ENCODE data around the gene ATP2A3. TPM values are rescaled to one million over a fixed set of nuclear protein-coding genes. Genes with fewer than 3 reads are reported as not detected.
"Not testable (repeated sequence)": the region's sequence is repeated elsewhere in the genome, so short reads cannot be mapped to it uniquely, and the experiment has no call there.

ATP2A3 gene
- total and polyA plus RNA-seq, 2 donors (not counting 1 experiment from before 2014, with no cell fraction given), result 697 to 817 TPM

DNA sequence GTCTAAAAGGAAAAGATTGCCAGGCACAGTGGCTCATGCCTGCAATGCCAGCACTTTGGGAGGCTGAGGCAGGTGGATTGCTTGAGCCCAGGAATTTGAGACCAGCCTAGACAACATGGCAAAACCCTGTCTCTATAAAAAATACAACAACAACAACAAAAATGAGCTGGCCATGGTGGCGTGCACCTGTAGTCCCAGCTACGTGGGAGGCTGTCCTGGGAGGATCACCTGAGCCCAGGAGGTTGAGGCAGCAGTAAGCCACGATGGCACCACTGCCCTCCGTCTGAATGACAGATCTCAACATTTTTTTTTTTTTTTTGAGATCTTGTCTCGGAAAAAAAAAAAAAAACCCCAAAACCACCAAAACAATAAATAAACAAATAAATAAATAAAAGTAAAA lies 28.1 kb upstream of the ATP2A3 start:
- no peak for TF ChIP-seq EZH2 (IDR thresholded peaks at IDR 0.05; ENCODE audit: borderline replicate concordance, insufficient read depth, low read depth, low read length, poor library complexity, severe bottlenecking)
- TF ChIP-seq CTCF (IDR thresholded peaks at IDR 0.05), result no peak
- H3K79me2 ChIP-seq (ENCODE audit: control insufficient read depth, insufficient read depth, low read length), result no peaks in the 10 kb centered on the region
- H3K27me3 ChIP-seq (replicated peaks in 1 of 4; ENCODE audit: control extremely low read depth in 1 of 4, control insufficient read depth in 3 of 4, insufficient read depth in 4 of 4, low read length in 3 of 4), result no peaks in the 10 kb centered on the region
- H3K4me2 ChIP-seq (replicated peaks; ENCODE audit: low read depth, low read length, poor library complexity, severe bottlenecking), result no peak overlapping the region
- no peak overlapping the region for H3K9ac ChIP-seq (ENCODE audit: low read length)
- H3K9me3 ChIP-seq (ENCODE audit: control extremely low read depth in 1 of 3, control insufficient read depth in 2 of 3, insufficient read depth in 1 of 3, low read length in 2 of 3), result peaks cover 0 to 12% (median 0%) of the 10 kb centered on the region in 3 donors
- Mint-ChIP-seq H3K27ac (no peak overlapping the region), H3K9me3 (ENCODE audit: insufficient read depth) (peaks cover 5% of the 10 kb centered on the region), H3K27me3 (peaks cover 11% of the 10 kb centered on the region), H3K4me3 (no peak overlapping the region), H3K4me1 (no peaks in the 10 kb centered on the region)
- no peaks in the 10 kb centered on the region for H3K36me3 ChIP-seq (replicated peaks in 1 of 2; ENCODE audit: control extremely low read depth in 1 of 2, control insufficient read depth in 1 of 2, extremely low read depth in 1 of 2, insufficient read depth in 2 of 2, low read length in 1 of 2)
- no peaks in the 10 kb centered on the region for H4K20me1 ChIP-seq (ENCODE audit: control insufficient read depth, insufficient read depth, low read length, poor library complexity, severe bottlenecking)
- DNase-seq (no peak), ATAC-seq (ENCODE audit: low read depth) (no peak)
- H3K4me3 ChIP-seq (ENCODE audit: control extremely low read depth in 1 of 5, extremely low read depth in 1 of 5, insufficient read depth in 1 of 5, low read depth in 2 of 5, low read length in 4 of 5), result no peak overlapping the region
- WGBS (ENCODE audit: insufficient coverage), result 100% methylated on average over 2 of the region's 5 CpGs
- POLR2A ChIA-PET, result no interaction called here
- no peak overlapping the region for H3K27ac ChIP-seq (ENCODE audit: low read length in 2 of 2)
- intact Hi-C loops (cut with micrococcal nuclease), result no loop called here
- H3K4me1 ChIP-seq (ENCODE audit: control insufficient read depth in 2 of 2, insufficient read depth in 2 of 2, low read length in 2 of 2), result no peaks in the 10 kb centered on the region
- CTCF ChIA-PET, result interaction anchor here (0.7 to 1.2 kb wide), 3 partner anchors 9 to 218 kb away, joined by 3 to 5 read pairs (median 3); no protein-coding TSS in a partner anchor
- no peak overlapping the region for H2AFZ ChIP-seq (ENCODE audit: insufficient read depth, low read depth, low read length, poor library complexity, severe bottlenecking)

GRCh38 chr17:3991699-3992098 lies 27.5 kb upstream of the ATP2A3 start:
- H3K9me3 Mint-ChIP-seq (ENCODE audit: insufficient read depth); H3K79me2 ChIP-seq (ENCODE audit: control insufficient read depth, insufficient read depth, low read length); H3K4me2 ChIP-seq (replicated peaks; ENCODE audit: low read depth, low read length, poor library complexity, severe bottlenecking); ATAC-seq (ENCODE audit: low read depth); H4K20me1 ChIP-seq (ENCODE audit: control insufficient read depth, insufficient read depth, low read length, poor library complexity, severe bottlenecking); H3K4me3 ChIP-seq (ENCODE audit: control extremely low read depth in 1 of 5, extremely low read depth in 1 of 5, insufficient read depth in 1 of 5, low read depth in 2 of 5, low read length in 4 of 5); H3K27ac ChIP-seq (ENCODE audit: low read length in 2 of 2); H3K27me3 ChIP-seq (replicated peaks in 1 of 4; ENCODE audit: control extremely low read depth in 1 of 4, control insufficient read depth in 3 of 4, insufficient read depth in 4 of 4, low read length in 3 of 4); DNase-seq; H2AFZ ChIP-seq (ENCODE audit: insufficient read depth, low read depth, low read length, poor library complexity, severe bottlenecking); H3K4me1 Mint-ChIP-seq; H3K4me3 Mint-ChIP-seq; POLR2A ChIA-PET; H3K9ac ChIP-seq (ENCODE audit: low read length); intact Hi-C loops (cut with micrococcal nuclease); H3K36me3 ChIP-seq (replicated peaks in 1 of 2; ENCODE audit: control extremely low read depth in 1 of 2, control insufficient read depth in 1 of 2, extremely low read depth in 1 of 2, insufficient read depth in 2 of 2, low read length in 1 of 2); H3K4me1 ChIP-seq (ENCODE audit: control insufficient read depth in 2 of 2, insufficient read depth in 2 of 2, low read length in 2 of 2); H3K27ac Mint-ChIP-seq: not testable (repeated sequence)
- 100% methylated on average over 1 of the region's 3 CpGs for WGBS (ENCODE audit: insufficient coverage)
- H3K27me3 Mint-ChIP-seq, result peaks cover 11% of the 10 kb centered on the region
- CTCF ChIA-PET, result interaction anchor here (0.7 kb wide), 1 partner anchor 219 kb away, joined by 5 read pairs; no protein-coding TSS in a partner anchor
- H3K9me3 ChIP-seq (ENCODE audit: control extremely low read depth in 1 of 3, control insufficient read depth in 2 of 3, insufficient read depth in 1 of 3, low read length in 2 of 3), result peaks cover 0 to 12% (median 0%) of the 10 kb centered on the region in 3 donors
